ENCODE data around the gene MAF. TPM values are rescaled to one million over a fixed set of nuclear protein-coding genes. Genes with fewer than 3 reads are reported as not detected.

The MAF gene
- 10 to 100 TPM; 10.9 to 31.3 TPM for total RNA-seq

DNA sequence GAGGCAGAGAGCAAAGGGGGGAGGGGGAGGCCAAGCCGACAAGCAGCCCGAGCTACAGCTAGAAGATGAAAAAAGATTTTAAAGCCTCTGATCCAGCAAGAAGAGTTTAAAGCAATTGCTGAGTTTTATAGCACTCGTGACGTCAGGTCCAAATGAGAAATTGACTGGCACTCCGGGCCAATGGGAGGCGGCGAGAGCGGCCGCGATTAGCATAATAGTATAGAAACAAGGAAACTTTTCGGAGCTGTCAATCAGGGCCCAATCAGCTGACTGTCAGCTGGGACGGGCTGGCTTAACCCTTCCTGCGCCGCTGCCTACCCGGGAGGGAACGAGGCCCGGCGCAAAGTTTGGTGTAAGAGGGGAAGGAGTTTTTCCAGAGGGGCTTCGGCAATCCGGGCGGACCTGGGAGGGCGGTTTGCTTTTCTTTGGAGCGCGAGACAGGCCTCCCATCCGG lies at the start of gene MAF:
Gene MAF (minus strand): TSS at position 100 of the 454 bp plus-strand sequence. CDS start 835 bp downstream, outside the sequence.
- H3K4me1 ChIP-seq, result peaks cover 14% of the 10 kb centered on the region
- intact Hi-C loops (cut with DNase I), result no loop called here
- ATAC-seq (peak; percentile 79), DNase-seq (peak; percentile 74 to 95 (median 85))
- 0% methylated on average over 18 to 25 of the region's 25 CpGs for WGBS, 2 donors
- H3K9me3 ChIP-seq, result no peaks in the 10 kb centered on the region
- TF ChIP-seq, protein P1, sequence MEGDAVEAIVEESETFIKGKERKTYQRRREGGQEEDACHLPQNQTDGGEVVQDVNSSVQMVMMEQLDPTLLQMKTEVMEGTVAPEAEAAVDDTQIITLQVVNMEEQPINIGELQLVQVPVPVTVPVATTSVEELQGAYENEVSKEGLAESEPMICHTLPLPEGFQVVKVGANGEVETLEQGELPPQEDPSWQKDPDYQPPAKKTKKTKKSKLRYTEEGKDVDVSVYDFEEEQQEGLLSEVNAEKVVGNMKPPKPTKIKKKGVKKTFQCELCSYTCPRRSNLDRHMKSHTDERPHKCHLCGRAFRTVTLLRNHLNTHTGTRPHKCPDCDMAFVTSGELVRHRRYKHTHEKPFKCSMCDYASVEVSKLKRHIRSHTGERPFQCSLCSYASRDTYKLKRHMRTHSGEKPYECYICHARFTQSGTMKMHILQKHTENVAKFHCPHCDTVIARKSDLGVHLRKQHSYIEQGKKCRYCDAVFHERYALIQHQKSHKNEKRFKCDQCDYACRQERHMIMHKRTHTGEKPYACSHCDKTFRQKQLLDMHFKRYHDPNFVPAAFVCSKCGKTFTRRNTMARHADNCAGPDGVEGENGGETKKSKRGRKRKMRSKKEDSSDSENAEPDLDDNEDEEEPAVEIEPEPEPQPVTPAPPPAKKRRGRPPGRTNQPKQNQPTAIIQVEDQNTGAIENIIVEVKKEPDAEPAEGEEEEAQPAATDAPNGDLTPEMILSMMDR (IDR thresholded peaks at IDR 0.05), result no peak
- TF ChIP-seq POLR2A (IDR thresholded peaks at IDR 0.05), result peak in 2 of 3 donors; percentile 51 to 75
- H3K36me3 ChIP-seq (replicated peaks in 1 of 2; ENCODE audit: insufficient read depth in 1 of 2, low read depth in 2 of 2), result no peaks in the 10 kb centered on the region
- peak within 1 kb of the TSS; percentile 21 to 44 for H3K4me3 ChIP-seq
- peak within 1 kb of the TSS; percentile 19 to 91 (median 70) for H3K27ac ChIP-seq
- no peaks in the 10 kb centered on the region for H3K27me3 ChIP-seq

GRCh38 chr16:79648826-79649225 lies 48.3 kb upstream of the MAF start:
- no peaks in the 10 kb centered on the region for H3K4me1 ChIP-seq
- no peaks in the 10 kb centered on the region for H3K27me3 ChIP-seq
- no peak for TF ChIP-seq POLR2A (IDR thresholded peaks at IDR 0.05)
- TF ChIP-seq, protein P1 (IDR thresholded peaks at IDR 0.05), result no peak
- H3K9me3 ChIP-seq, result no peaks in the 10 kb centered on the region
- 75 to 78% methylated on average over 4 of the region's 4 CpGs for WGBS, 2 donors
- intact Hi-C loops (cut with DNase I), result no loop called here
- no peak for DNase-seq
- H3K27ac ChIP-seq, result no peak overlapping the region
- no peak overlapping the region for H3K4me3 ChIP-seq
- no peaks in the 10 kb centered on the region for H3K36me3 ChIP-seq (replicated peaks in 1 of 2; ENCODE audit: insufficient read depth in 1 of 2, low read depth in 2 of 2)
- no peak for ATAC-seq

DNA sequence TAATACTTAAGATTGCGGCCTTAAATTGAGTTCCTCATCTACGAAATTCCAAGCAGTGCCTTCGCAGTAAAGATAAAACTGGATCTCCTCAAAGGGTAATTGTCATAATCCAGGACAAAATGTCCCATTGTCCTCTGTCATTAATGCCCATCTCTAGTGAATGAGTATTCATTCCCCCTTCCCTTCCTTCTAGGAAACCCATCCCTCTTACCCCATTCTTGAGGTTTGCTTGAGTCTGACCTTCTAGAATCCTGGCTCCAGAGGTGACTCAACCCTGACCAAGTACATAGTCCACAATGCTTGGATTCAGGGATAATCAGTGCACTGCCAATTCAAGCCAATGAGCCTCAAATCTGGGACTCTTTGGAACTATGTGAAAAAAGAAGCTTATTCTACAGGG lies 47.0 kb upstream of the MAF start:
- WGBS, 2 donors, result 80 to 81% methylated on average over 3 of the region's 3 CpGs
- TF ChIP-seq, protein P1 (IDR thresholded peaks at IDR 0.05), result no peak
- TF ChIP-seq POLR2A (IDR thresholded peaks at IDR 0.05), result no peak
- Histone ChIP-seq H3K36me3 (replicated peaks in 1 of 2; ENCODE audit: insufficient read depth in 1 of 2, low read depth in 2 of 2) (no peaks in the 10 kb centered on the region), H3K4me3 (no peak overlapping the region), H3K27me3 (no peaks in the 10 kb centered on the region), H3K9me3 (no peaks in the 10 kb centered on the region), H3K27ac (no peak overlapping the region), H3K4me1 (no peaks in the 10 kb centered on the region)
- intact Hi-C loops (cut with DNase I), result no loop called here
- ATAC-seq (no peak), DNase-seq (no peak)

GRCh38 chr16:79645701-79646100 lies 45.2 kb upstream of the MAF start:
- H3K27ac ChIP-seq, result no peak overlapping the region
- no peak for DNase-seq
- no peaks in the 10 kb centered on the region for H3K27me3 ChIP-seq
- TF ChIP-seq POLR2A (IDR thresholded peaks at IDR 0.05), result no peak
- TF ChIP-seq, protein P1 (IDR thresholded peaks at IDR 0.05), result no peak
- no peaks in the 10 kb centered on the region for H3K9me3 ChIP-seq
- no peak overlapping the region for H3K4me3 ChIP-seq
- ATAC-seq, result no peak
- no peaks in the 10 kb centered on the region for H3K4me1 ChIP-seq
- H3K36me3 ChIP-seq (replicated peaks in 1 of 2; ENCODE audit: insufficient read depth in 1 of 2, low read depth in 2 of 2), result no peaks in the 10 kb centered on the region
- intact Hi-C loops (cut with DNase I), result no loop called here
- 82 to 88% methylated on average over 4 of the region's 4 CpGs for WGBS, 2 donors

GRCh38 chr16:79644971-79645667 lies 44.6 kb upstream of the MAF start:
- intact Hi-C loops (cut with DNase I), result no loop called here
- WGBS, 2 donors, result 82 to 84% methylated on average over 6 of the region's 6 CpGs
- ATAC-seq, result no peak

More at GRCh38 chr16:79644971-79645667, 44.6 kb upstream of the MAF start:
- Histone ChIP-seq H3K36me3 (replicated peaks in 1 of 2; ENCODE audit: insufficient read depth in 1 of 2, low read depth in 2 of 2) (no peaks in the 10 kb centered on the region), H3K27me3 (no peaks in the 10 kb centered on the region), H3K9me3 (no peaks in the 10 kb centered on the region), H3K4me1 (no peaks in the 10 kb centered on the region), H3K4me3 (no peak overlapping the region), H3K27ac (no peak overlapping the region)
- TF ChIP-seq, protein P1 (IDR thresholded peaks at IDR 0.05), result no peak
- TF ChIP-seq POLR2A (IDR thresholded peaks at IDR 0.05), result no peak
- no peak for DNase-seq

Measured in body of pancreas (tissue), 4 donors.